HG03378 (cell line): ENCODE data around the gene AGMAT.
A peak's percentile ranks its signal among the peaks of the same experiment; 100 is the strongest.

Experiments used
- ATAC-seq: cut with Tn5 transposase; IDR thresholded peaks from one replicate; pipeline ENCODE4 v1.9.1; 2021; ENCODE audit warnings: mild to moderate bottlenecking, moderate library complexity; ENCODE audit not compliant: unreplicated experiment

The AGMAT gene

GRCh38 chr1:15568387-15569073, 16.3 kb downstream of the AGMAT start:
- no peak for ATAC-seq

- no peak for ATAC-seq
Observed at GRCh38 chr1:15559189-15559810, 25.6 kb downstream of the AGMAT start.

DNA sequence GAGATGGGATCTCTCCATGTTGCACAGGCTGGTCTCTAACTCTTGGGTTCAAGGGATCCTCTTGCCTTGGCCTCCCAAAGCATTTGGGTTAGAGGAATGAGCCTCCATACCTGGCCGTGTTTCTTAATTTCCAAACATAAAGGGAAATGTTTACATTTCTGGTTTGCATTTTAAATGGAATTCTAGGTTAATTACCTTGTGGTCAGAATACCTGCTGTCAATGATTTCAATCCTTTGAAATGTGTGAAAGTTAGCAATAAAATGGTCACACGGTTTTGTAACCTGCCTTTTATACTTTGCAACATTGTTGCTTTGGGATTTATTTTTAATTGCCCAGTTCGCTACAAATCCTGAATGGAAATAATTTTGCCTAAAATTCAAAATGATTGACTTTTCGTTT, 26.3 kb downstream of the AGMAT start:
- ATAC-seq: no peak

DNA sequence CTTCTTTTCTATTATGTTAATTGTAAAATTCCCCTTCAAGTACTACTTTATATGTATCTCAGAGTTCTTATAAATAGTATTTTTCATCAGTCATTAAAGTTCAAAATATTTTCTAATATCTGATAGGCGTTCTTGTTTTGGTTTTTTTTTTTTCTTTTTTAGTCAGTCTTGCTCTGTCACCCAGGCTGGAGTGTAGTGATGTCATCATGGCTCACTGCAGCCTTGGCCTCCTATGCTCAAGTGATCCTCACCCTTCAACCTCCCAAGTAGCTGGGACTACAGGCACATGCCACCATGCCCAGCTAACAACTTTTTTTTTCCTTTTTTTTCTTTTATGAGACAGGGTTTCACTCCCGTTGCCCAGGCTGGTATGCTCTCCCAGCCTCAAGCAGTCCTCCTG, 27.3 kb downstream of the AGMAT start:
- no peak for ATAC-seq

DNA sequence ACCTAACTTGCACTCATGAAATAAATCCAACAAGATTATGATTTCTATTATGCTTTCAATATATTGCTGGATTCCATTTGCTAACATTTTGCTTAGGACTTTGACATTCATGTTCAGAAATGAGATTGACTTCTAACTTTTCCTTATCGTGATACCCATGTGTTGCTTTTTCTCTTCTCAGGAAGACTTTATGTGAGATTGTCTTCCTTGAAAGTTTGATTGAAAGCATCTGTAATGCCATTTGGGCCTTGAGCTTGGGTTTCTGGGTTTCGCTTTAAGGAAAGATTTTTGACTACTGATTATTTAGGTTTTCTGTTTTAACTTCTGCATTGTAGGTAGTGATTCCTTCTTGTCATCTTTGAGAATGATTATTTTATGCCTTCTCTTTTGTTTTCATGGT, 27.8 kb downstream of the AGMAT start:
- no peak for ATAC-seq

GRCh38 chr1:15550573-15550972, 34.3 kb downstream of the AGMAT start:
- ATAC-seq: no peak

DNA sequence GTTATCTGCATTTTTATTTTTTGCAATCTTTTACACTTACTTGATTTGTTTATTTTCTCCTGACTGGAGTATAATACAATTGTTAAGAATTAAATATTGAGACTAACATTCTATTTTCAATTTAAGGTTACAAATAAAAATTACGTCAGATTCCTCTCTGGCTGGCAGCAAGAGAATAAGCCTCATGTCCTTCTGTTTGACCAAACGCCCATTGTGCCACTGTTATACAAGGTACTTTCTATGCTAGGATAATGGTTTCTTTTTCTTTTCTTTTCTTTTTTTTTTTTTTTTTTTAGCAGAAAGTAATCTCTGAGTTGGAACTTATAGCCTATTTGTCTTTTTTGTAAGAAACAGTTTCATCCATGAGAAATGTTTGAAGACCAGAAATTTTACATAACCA, 38.2 kb downstream of the AGMAT start:
- ATAC-seq: no peak

- ATAC-seq: no peak
Observed at GRCh38 chr1:15543589-15544568, 41.0 kb downstream of the AGMAT start.

GRCh38 chr1:15543251-15543588, 41.6 kb downstream of the AGMAT start:
- ATAC-seq: no peak

DNA sequence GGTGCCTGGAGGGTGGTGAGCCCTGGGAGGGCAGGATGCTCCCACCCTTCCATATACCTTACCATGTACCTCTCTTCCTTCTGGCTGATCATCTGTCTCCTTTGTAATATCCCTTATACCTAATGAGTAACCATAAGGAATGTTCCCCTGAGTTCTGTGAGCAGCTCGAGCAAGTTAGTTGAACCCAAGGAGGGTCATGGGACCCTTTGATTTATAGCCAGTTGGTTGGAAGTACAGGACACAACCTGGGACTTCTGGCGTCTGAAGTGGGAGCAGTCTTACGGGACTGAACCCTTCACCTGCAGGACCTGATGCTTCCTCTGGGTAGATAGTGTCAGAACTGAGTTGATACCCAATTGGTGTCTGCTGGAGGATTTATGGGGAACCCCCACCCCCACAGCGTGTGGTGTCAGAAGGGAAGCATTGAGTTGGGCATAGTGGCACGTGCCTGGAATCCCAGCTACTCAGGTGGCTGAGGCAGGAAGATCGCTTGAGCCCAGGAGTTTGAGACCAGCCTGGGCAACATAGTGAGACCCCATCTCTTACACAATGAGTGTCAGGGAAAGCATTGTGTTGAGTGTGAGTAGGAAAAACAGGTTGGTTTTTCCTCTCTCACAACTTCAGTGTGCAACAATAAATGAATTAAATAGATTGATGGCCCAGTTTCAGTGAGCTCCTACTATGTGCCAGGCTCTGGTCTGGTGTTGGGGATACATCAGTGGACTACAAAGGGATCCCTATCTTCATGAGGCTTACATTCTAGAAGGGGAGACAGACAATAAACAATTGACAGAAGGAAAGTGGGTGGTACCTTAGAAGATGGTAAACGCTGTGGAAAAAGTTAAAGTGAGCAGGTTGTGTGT, 42.2 kb downstream of the AGMAT start:
- ATAC-seq: no peak

- no peak for ATAC-seq
Observed at GRCh38 chr1:15541231-15541792, 43.5 kb downstream of the AGMAT start.

- no peak for ATAC-seq
Observed at GRCh38 chr1:15540186-15540585, 44.7 kb downstream of the AGMAT start.

GRCh38 chr1:15538771-15539170, 46.1 kb downstream of the AGMAT start:
- no peak for ATAC-seq

DNA sequence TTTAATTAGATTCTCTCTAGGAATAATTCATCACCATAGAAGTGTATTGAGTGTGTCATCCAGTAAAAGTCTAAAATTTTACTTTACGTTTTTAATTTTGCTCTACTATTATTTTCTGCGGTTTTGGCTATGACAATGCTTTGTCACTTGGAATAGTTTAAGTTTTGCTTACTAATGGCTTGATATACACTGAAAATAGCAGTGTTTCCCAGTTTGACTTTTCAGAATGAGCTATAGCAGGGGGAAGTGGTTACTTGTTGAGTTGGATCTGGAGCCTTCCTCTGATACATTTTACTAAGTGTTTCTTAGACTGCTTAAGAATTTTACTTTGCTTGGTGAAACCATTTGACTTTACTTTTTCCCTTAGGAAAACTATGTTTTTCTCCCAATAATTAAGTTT, 53.2 kb downstream of the AGMAT start:
- ATAC-seq: no peak

DNA sequence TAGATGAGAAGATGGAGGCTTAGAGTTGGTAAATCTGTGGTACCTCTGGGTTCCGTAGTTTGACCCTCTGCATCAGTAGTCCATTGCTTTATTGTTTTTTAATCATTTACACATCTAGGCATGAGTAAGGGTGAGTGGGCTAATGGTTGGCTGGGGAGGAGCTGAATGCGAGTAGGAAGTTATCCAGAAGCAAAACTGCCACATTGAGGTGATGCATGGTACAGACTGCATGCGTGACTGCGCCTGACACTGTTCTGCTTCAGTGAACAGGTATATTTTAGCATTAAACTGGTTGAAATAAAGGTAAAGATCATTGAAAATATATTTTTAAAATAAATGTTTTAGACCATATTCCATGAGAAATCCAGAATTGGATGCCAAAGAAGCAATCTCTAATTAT, 53.8 kb downstream of the AGMAT start:
- ATAC-seq: no peak

DNA sequence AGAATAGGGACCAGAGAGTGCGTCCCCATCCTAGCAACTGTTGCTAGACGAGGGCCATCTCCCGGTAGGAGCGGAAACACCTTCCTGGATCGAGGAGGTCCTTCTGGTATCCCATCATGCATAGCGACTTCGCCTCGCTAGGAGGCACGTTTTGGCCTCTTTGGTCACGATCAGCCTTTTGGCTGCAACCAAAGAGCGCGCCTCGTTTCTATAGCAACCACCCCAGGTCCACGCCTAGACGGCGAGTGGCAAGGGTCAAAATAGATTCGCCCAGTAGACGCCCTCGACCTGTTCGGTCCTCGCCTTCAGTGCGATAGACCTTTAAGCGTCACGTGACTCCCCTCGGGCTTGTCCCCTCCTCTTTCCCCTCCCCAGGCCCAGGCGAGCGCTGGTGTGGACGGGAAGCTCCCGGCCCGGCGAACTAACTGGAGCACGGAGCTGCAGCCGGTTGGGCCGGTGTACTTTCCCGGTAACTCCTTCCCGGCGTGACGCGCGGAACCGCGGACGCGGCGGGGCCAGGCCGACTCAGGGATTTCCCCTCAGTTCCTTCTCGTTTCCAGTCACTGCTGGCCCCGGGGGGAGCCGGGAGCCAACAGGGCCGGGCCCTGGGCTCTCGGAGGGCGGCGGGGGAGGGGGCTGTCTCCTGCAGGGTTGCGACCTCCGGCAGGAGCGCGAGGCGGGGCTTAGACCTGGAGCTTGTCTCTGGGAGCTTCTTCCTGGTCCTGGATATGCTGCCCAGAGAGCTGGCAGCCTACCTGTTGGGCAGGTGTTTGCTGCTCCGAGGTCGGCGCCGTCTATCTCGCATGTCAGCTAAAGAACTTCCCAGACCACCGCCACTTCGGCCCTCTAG, 58.1 kb downstream of the AGMAT start, which contains the start of gene DNAJC16:
TSS of gene DNAJC16 (plus strand) at position 359 of the 850 bp plus-strand sequence. CDS start 2,258 bp downstream, outside the sequence.
- peak; percentile 72 for ATAC-seq

DNA sequence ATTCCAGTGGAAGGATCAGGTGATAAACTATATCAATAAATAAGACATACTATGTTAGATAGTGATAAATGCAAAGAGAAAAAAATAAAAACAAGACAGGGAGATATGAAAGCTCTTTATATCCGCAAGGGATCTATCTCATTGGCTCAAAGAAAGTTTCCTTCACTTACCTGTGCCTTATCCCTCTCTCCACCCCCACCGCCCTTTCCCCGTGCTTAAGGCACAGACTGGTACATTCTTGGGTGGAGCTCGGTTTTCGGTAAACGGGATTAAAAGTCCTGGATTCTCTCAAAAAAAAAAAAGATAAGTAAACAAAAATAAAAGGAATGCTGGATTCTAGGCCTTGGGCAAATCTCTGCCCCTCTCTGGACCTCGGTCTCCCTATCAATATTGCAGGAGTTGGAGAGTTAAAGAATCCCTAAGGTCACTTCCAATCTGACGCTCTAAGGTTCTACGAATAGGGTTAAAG, 58.8 kb downstream of the AGMAT start:
- ATAC-seq: no peak

- peak; percentile 17 for ATAC-seq
Observed at GRCh38 chr1:15525050-15526020, 59.5 kb downstream of the AGMAT start.
